Measurements from ENCODE around the gene NOG. TPM values are rescaled to one million over a fixed set of nuclear protein-coding genes. Genes with fewer than 3 reads are reported as not detected.
A peak's percentile ranks its signal among the peaks of the same experiment; 100 is the strongest.

NOG gene
- total RNA-seq, 4 donors from 2014 or later, result 2.7 to 8.4 (median 3.2) TPM; not detected in 1

- Histone ChIP-seq H3K27ac (peak overlapping the region in 1 of 4 donors; percentile 77), H3K4me3 (peak overlapping the region; percentile 31 to 62), H3K27me3 (peaks cover 71% of the 10 kb centered on the region), H3K4me1 (peaks cover 0 to 55% (median 35%) of the 10 kb centered on the region in 3 donors), H3K36me3 (no peaks in the 10 kb centered on the region), H3K9me3 (no peaks in the 10 kb centered on the region)
- ATAC-seq, result peak; percentile 61
- TF ChIP-seq POLR2AphosphoS5 (IDR thresholded peaks at IDR 0.05) (no peak), CTCF (IDR thresholded peaks at IDR 0.05) (peak; percentile 95 to 98 (median 96))
- 0% methylated on average over 2 to 11 of the region's 44 CpGs for WGBS, 2 donors (ENCODE audit: low coverage in 1 of 2)
Observed at GRCh38 chr17:56592487-56593085, 913 bp upstream of the NOG start.

GRCh38 chr17:56593086-56593645, 333 bp upstream of the NOG start:
- TF ChIP-seq CTCF (IDR thresholded peaks at IDR 0.05) (no peak), EP300 (IDR thresholded peaks at IDR 0.05) (no peak), POLR2A (IDR thresholded peaks at IDR 0.05) (no peak), POLR2AphosphoS5 (IDR thresholded peaks at IDR 0.05) (no peak)
- Histone ChIP-seq H3K4me1 (peaks cover 0 to 60% (median 40%) of the 10 kb centered on the region in 3 donors), H3K4me3 (peak overlapping the region; percentile 31 to 62), H3K9me3 (no peaks in the 10 kb centered on the region), H3K27ac (peak overlapping the region in 3 of 4 donors; percentile 69 to 83 (median 77)), H3K36me3 (no peaks in the 10 kb centered on the region), H3K27me3 (peaks cover 72% of the 10 kb centered on the region)
- 0% methylated on average over 11 to 24 of the region's 46 CpGs for WGBS, 2 donors (ENCODE audit: low coverage in 1 of 2)
- peak; percentile 49 for ATAC-seq

- H3K36me3 ChIP-seq, result no peaks in the 10 kb centered on the region
- peaks cover 72% of the 10 kb centered on the region for H3K27me3 ChIP-seq
- no peak for ATAC-seq
- TF ChIP-seq POLR2A (IDR thresholded peaks at IDR 0.05), result no peak
- H3K4me1 ChIP-seq, result peaks cover 0 to 61% (median 40%) of the 10 kb centered on the region in 3 donors
- H3K9me3 ChIP-seq, result no peaks in the 10 kb centered on the region
- H3K27ac ChIP-seq, result peak overlapping the region in 3 of 4 donors; percentile 69 to 83 (median 77)
- 0 to 7% methylated on average over 1 to 4 of the region's 61 CpGs for WGBS, 2 donors (ENCODE audit: low coverage in 1 of 2)
- H3K4me3 ChIP-seq, result peak overlapping the region; percentile 31 to 62
Observed at GRCh38 chr17:56594320-56595107, 1.0 kb downstream of the NOG start.

DNA sequence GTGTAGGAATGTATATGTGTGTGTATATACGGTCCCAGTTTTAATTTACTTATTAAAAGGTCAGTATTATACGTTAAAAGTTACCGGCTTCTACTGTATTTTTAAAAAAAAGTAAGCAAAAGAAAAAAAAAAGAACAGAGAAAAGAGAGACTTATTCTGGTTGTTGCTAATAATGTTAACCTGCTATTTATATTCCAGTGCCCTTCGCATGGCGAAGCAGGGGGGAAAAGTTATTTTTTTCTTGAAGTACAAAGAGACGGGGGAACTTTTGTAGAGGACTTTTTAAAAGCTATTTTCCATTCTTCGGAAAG, 1.6 kb downstream of the NOG start:
- peak overlapping the region in 1 of 2 donors; percentile 62 for H3K4me3 ChIP-seq
- no peaks in the 10 kb centered on the region for H3K9me3 ChIP-seq
- no peaks in the 10 kb centered on the region for H3K36me3 ChIP-seq
- peaks cover 72% of the 10 kb centered on the region for H3K27me3 ChIP-seq
- peaks cover 0 to 61% (median 40%) of the 10 kb centered on the region in 3 donors for H3K4me1 ChIP-seq
- H3K27ac ChIP-seq, result no peak overlapping the region
- no peak for ATAC-seq
- WGBS, 2 donors (ENCODE audit: low coverage in 1 of 2), result 2 to 9% methylated on average over 7 of the region's 7 CpGs
- TF ChIP-seq EP300 (IDR thresholded peaks at IDR 0.05) (no peak), CTCF (IDR thresholded peaks at IDR 0.05) (no peak), POLR2AphosphoS5 (IDR thresholded peaks at IDR 0.05) (no peak), POLR2A (IDR thresholded peaks at IDR 0.05) (no peak)

- Histone ChIP-seq H3K4me3 (peak overlapping the region in 1 of 2 donors; percentile 43), H3K9me3 (no peaks in the 10 kb centered on the region), H3K27ac (peak overlapping the region in 2 of 4 donors; percentile 25 to 67), H3K36me3 (no peaks in the 10 kb centered on the region), H3K27me3 (peaks cover 75% of the 10 kb centered on the region), H3K4me1 (peaks cover 0 to 61% (median 40%) of the 10 kb centered on the region in 3 donors)
- no peak for TF ChIP-seq POLR2AphosphoS5 (IDR thresholded peaks at IDR 0.05)
- no peak for TF ChIP-seq CTCF (IDR thresholded peaks at IDR 0.05)
- no peak for TF ChIP-seq POLR2A (IDR thresholded peaks at IDR 0.05)
- no peak for TF ChIP-seq EP300 (IDR thresholded peaks at IDR 0.05)
- 0 to 3% methylated on average over 4 to 6 of the region's 43 CpGs for WGBS, 2 donors (ENCODE audit: low coverage in 1 of 2)
- no peak for ATAC-seq
Observed at GRCh38 chr17:56595831-56596690, 2.6 kb downstream of the NOG start.
